ENCODE data around the gene MIEN1. TPM values are rescaled to one million over a fixed set of nuclear protein-coding genes. Genes with fewer than 3 reads are reported as not detected.

MIEN1 gene
- polyA plus RNA-seq, 2 of the 4 experiments (the other 2 are of a cell fraction), result 63.9 to 85.5 TPM

DNA sequence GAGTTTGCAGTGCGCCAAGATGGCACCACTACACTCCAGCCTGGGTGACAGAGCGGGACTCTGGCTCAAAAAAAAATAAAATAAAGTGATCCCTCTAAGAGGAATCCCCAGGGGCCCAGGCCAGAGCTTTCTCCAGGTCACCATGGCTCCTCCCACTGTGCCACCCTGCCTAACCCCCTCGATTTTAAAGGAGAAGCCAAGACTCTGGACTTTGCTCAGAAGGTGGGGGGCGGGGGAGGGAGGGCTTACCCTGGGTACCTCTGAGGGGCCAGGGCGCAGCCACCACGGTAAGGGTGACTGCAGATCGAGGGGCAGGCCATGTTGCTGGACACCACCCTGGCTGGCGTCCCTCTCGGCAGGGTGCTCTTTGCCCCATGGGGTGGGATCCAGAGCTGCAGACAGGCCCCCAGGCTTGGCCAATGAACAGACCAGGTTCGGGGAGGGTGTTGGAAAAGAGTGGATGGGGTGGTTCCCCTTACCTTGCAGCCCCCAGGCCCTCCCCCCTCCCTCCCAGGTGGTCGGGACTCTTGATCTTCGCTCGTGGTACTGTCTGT lies 7.0 kb upstream of the MIEN1 start:
- H3K9me3 ChIP-seq, result no peaks in the 10 kb centered on the region
- POLR2A ChIA-PET, result interaction anchor here (0.6 kb wide), 1 partner anchor 317 kb away, joined by 3 read pairs; no protein-coding TSS in a partner anchor
- DNase-seq (ENCODE audit: low read depth in 1 of 2, low spot score in 1 of 2), result no peak
- ATAC-seq, result peak in 1 of 2 experiments; percentile 6; a peak in 3 of 6 replicates
- peak overlapping the region; percentile 63 for H3K4me3 ChIP-seq
- H3K4me1 ChIP-seq, result peaks cover 40% of the 10 kb centered on the region
- 25% methylated on average over 9 of the region's 13 CpGs for WGBS (ENCODE audit: missing lambda C conversion rate)
- FAIRE-seq, result no peak
- H3K4me2 ChIP-seq, result peak overlapping the region; percentile 99
- CTCF ChIA-PET, result interaction anchor here (0.6 to 2.4 kb wide), 9 partner anchors 9 to 157 kb away, joined by 3 to 21 read pairs (median 3); no protein-coding TSS in a partner anchor
- TF ChIP-seq KDM1A (IDR thresholded peaks at IDR 0.05; ENCODE audit: low read depth) (no peak), JUN (IDR thresholded peaks at IDR 0.05) (no peak), MYC (IDR thresholded peaks at IDR 0.05; ENCODE audit: borderline replicate concordance, low read length) (no peak), HOXB5 (CRISPR knock-in tag; IDR thresholded peaks at IDR 0.05) (no peak), NPAS2 (CRISPR knock-in tag; IDR thresholded peaks at IDR 0.05; ENCODE audit: borderline replicate concordance) (no peak), KDM5A (IDR thresholded peaks at IDR 0.05) (no peak), PHF8 (IDR thresholded peaks at IDR 0.05; ENCODE audit: borderline replicate concordance, low read depth) (no peak), HEYL (CRISPR knock-in tag; IDR thresholded peaks at IDR 0.05) (no peak), MAZ (IDR thresholded peaks at IDR 0.05; ENCODE audit: borderline replicate concordance, low read depth, low read length) (no peak), RARB (CRISPR knock-in tag; IDR thresholded peaks at IDR 0.05) (no peak), CBX2 (IDR thresholded peaks at IDR 0.05; ENCODE audit: borderline replicate concordance, low read depth) (no peak), GATA3 (IDR thresholded peaks at IDR 0.05; ENCODE audit: borderline replicate concordance) (no peak), FOSL2 (IDR thresholded peaks at IDR 0.05) (no peak), FOSL2 (CRISPR knock-in tag; IDR thresholded peaks at IDR 0.05) (no peak)
- TF ChIP-seq, protein P1, sequence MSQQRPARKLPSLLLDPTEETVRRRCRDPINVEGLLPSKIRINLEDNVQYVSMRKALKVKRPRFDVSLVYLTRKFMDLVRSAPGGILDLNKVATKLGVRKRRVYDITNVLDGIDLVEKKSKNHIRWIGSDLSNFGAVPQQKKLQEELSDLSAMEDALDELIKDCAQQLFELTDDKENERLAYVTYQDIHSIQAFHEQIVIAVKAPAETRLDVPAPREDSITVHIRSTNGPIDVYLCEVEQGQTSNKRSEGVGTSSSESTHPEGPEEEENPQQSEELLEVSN (IDR thresholded peaks at IDR 0.05; ENCODE audit: borderline replicate concordance, low read depth), result no peak
- TF ChIP-seq, protein P2, sequence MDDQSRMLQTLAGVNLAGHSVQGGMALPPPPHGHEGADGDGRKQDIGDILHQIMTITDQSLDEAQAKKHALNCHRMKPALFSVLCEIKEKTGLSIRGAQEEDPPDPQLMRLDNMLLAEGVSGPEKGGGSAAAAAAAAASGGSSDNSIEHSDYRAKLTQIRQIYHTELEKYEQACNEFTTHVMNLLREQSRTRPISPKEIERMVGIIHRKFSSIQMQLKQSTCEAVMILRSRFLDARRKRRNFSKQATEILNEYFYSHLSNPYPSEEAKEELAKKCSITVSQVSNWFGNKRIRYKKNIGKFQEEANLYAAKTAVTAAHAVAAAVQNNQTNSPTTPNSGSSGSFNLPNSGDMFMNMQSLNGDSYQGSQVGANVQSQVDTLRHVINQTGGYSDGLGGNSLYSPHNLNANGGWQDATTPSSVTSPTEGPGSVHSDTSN (IDR thresholded peaks at IDR 0.05), result no peak
- TF ChIP-seq, protein P3, sequence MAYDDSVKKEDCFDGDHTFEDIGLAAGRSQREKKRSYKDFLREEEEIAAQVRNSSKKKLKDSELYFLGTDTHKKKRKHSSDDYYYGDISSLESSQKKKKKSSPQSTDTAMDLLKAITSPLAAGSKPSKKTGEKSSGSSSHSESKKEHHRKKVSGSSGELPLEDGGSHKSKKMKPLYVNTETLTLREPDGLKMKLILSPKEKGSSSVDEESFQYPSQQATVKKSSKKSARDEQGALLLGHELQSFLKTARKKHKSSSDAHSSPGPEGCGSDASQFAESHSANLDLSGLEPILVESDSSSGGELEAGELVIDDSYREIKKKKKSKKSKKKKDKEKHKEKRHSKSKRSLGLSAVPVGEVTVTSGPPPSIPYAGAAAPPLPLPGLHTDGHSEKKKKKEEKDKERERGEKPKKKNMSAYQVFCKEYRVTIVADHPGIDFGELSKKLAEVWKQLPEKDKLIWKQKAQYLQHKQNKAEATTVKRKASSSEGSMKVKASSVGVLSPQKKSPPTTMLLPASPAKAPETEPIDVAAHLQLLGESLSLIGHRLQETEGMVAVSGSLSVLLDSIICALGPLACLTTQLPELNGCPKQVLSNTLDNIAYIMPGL (CRISPR knock-in tag; IDR thresholded peaks at IDR 0.05; ENCODE audit: borderline replicate concordance), result no peak
- TF ChIP-seq, protein P4, sequence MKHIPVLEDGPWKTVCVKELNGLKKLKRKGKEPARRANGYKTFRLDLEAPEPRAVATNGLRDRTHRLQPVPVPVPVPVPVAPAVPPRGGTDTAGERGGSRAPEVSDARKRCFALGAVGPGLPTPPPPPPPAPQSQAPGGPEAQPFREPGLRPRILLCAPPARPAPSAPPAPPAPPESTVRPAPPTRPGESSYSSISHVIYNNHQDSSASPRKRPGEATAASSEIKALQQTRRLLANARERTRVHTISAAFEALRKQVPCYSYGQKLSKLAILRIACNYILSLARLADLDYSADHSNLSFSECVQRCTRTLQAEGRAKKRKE (CRISPR knock-in tag; IDR thresholded peaks at IDR 0.05; ENCODE audit: low read depth), result no peak
- TF ChIP-seq, protein P5, sequence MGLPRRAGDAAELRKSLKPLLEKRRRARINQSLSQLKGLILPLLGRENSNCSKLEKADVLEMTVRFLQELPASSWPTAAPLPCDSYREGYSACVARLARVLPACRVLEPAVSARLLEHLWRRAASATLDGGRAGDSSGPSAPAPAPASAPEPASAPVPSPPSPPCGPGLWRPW (IDR thresholded peaks at IDR 0.05), result no peak
- peak overlapping the region; percentile 73 to 87; a peak in 5 of 6 replicates for H3K27ac ChIP-seq

DNA sequence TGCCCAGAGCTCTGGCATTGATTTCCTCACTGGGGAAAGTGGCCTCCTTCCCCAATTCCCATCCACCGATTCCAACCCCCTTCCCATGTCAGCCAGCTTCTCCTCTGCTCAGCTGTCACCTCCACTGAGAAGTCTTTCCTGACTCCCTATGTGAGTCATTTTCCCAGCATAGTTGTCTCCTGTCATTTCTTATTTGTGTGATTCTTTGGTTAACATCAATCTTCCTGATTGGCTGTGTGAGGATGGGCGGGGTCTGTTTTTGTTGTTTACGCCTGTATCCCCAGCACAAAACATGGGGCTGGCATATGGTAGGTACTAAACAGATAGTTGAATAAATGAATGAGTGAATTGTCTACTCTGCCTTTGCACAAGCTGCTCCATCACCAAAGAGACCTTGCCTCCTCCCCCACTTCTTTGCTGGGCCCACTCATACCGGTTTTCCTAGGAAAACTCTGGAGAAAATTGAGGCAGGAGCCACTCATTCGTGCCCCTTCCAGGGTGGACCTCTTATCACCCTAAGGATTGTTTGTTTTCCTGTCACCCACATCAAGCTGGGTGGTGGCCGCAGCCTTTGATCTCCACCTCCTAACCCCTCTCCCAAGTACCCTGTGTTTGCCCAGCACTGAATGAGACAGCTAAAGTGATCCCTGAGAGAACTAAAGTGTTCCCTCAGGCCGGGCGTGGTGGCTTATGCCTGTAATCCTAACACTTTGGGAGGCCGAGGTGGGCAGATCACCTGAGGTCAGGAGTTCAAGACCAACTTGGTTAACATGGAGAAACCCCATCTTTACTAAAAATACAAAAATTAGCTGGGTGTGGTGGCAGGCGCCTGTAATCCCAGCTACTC lies 6.2 kb upstream of the MIEN1 start:
- POLR2A ChIA-PET, result interaction anchor here (0.6 kb wide), 1 partner anchor 318 kb away, joined by 3 read pairs; no protein-coding TSS in a partner anchor
- ATAC-seq, result no peak
- CTCF ChIA-PET, result interaction anchor here (0.6 to 2.4 kb wide), 10 partner anchors 8 to 189 kb away, joined by 3 to 21 read pairs (median 3); no protein-coding TSS in a partner anchor
- peaks cover 40% of the 10 kb centered on the region for H3K4me1 ChIP-seq
- TF ChIP-seq PHF8 (IDR thresholded peaks at IDR 0.05; ENCODE audit: borderline replicate concordance, low read depth), result no peak
- TF ChIP-seq FOSL2 (IDR thresholded peaks at IDR 0.05), result no peak
- TF ChIP-seq FOSL2 (CRISPR knock-in tag; IDR thresholded peaks at IDR 0.05), result peak; percentile 52
- FAIRE-seq, result peak; percentile 32
- H3K4me2 ChIP-seq, result peak overlapping the region; percentile 99
- DNase-seq (ENCODE audit: low read depth in 1 of 2, low spot score in 1 of 2), result peak; percentile 66 to 69
- WGBS (ENCODE audit: missing lambda C conversion rate), result 56% methylated on average over 10 of the region's 10 CpGs
- no peak overlapping the region for H3K4me3 ChIP-seq
- H3K27ac ChIP-seq, result peak overlapping the region in 1 of 2 experiments; percentile 87; a peak in 3 of 6 replicates
- no peaks in the 10 kb centered on the region for H3K9me3 ChIP-seq

All from A549 (cell line).